Ovary (tissue), 9 donors: ENCODE measurements around the gene ARHGAP28. TPM values are rescaled to one million over a fixed set of nuclear protein-coding genes. Genes with fewer than 3 reads are reported as not detected.

Experiments used
- DNase-seq, 5 donors: peaks; one replicate each; pipeline ENCODE4 v3.0.0-alpha.2; 2019 to 2020
- H3K27ac ChIP-seq, 2 donors: fragments of 200-600 bp; one replicate each; pipeline versions ENCODE4 v1.5.1 to v1.8.0; 2019 to 2022
- H3K27me3 ChIP-seq: fragments of 200-600 bp; one replicate; pipeline ENCODE4 v1.8.0; 2022
- H3K36me3 ChIP-seq: fragments of 200-600 bp; sonication (generic); one replicate; pipeline ENCODE4 v1.5.1; 2019
- H3K4me1 ChIP-seq: one replicate; pipeline ENCODE4 v1.8.1; 2013; ENCODE audit warnings: mild to moderate bottlenecking, moderate library complexity; ENCODE audit not compliant: insufficient read depth
- H3K4me3 ChIP-seq: fragments of 200-600 bp; sonication (generic); one replicate; pipeline ENCODE4 v1.5.1; 2017
- H3K9me3 ChIP-seq, 2 donors: fragments of 200-600 bp in 1 of 2; sonication (generic) in 1 of 2; one replicate each; pipeline versions ENCODE4 v1.5.1 to v1.8.1; 2013 to 2019; ENCODE audit warnings: mild to moderate bottlenecking in 1 of 2, moderate library complexity in 1 of 2
- CTCF ChIP-seq, 3 donors: fragments of 450-650 bp in 2 of 3; fragments of 200-600 bp in 1 of 3; IDR thresholded peaks; one replicate each; pipeline versions ENCODE4 v1.5.1 to v1.8.0; 2016 to 2022; ENCODE audit warnings: antibody characterized with exemption in 3 of 3, mild to moderate bottlenecking in 1 of 3
- EP300 ChIP-seq: sonication (generic); formaldehyde crosslinking; IDR thresholded peaks from one replicate; pipeline ENCODE4 v1.6.1; 2017; ENCODE audit warnings: antibody characterized with exemption
- POLR2A ChIP-seq: fragments of 450-650 bp; IDR thresholded peaks from one replicate; pipeline ENCODE4 v1.6.1; 2017; ENCODE audit warnings: antibody characterized with exemption, mild to moderate bottlenecking, moderate library complexity
- WGBS, 3 donors: extraction: QIAGEN DNeasy Blood & Tissue Kit in 1 of 3; methylation state at CpG; one replicate each; pipeline versions ENCODE4 v1.1.5 to v1.1.7; 2013 to 2017; 5-methylcytosine and 5-hydroxymethylcytosine counted together
- intact Hi-C, 4 donors: fragments of 100-400 bp; cut with DNase I; formaldehyde crosslinking; loops; one replicate each; pipeline versions ENCODE4 v1.11.0 to v1.15.1; 2022 to 2023
- polyA plus RNA-seq, 2 donors: library from polyadenylated mRNA; stranded (reverse); fragments of 200-250 nt in 1 of 2; fragments of 350-450 nt in 1 of 2; fragmentation: Illumina TruSeq in 1 of 2; extraction: RNeasy Lipid Tissue Mini Kit (QIAGEN cat#74804) in 1 of 2; gene quantifications; one replicate each; pipeline ENCODE4 v1.2.3, GENCODE V29; 2013 to 2014
- total RNA-seq, 7 donors: library from RNA; depleted of rRNA in 2 of 7; stranded (reverse); fragments of >200 nt in 2 of 7; fragmentation: NEBNext Ultra II Directional in 3 of 7; extraction: Animal tissue kit (Norgen Biotek cat#: 25700) in 3 of 7; gene quantifications; one replicate each; pipeline versions ENCODE4 v1.1.0 to v1.2.4, GENCODE V29; 2016 to 2023
- donor health status: DM: no; HTN: no; CAD: no; lungs with moderate emphysema.
- donor health status: DM: no; HTN: no; CAD: no.
- donor health status: Bipolar disorder and iron deficiency.
- donor health status: DM: yes; HTN: yes; CAD: no.
- donor health status: DM: no; HTN: no; CAD: no.
- donor health status: DM: yes; HTN: yes; CAD: no.

ARHGAP28 gene
- total and polyA plus RNA-seq, 9 donors = 5.9 to 28.7 (median 16.9) TPM

GRCh38 chr18:6940451-6940850, 210.9 kb downstream of the ARHGAP28 start:
- H3K27ac ChIP-seq = no peak overlapping the region
- H3K36me3 ChIP-seq = no peaks in the 10 kb centered on the region
- TF ChIP-seq POLR2A (no peak), CTCF (IDR thresholded peaks at IDR 0.05) (no peak), EP300 (no peak)
- DNase-seq = no peak
- 86 to 91% (median 88%) methylated on average over 9 of the region's 9 CpGs for WGBS, 3 donors
- no peaks in the 10 kb centered on the region for H3K9me3 ChIP-seq
- H3K4me1 ChIP-seq = no peaks in the 10 kb centered on the region
- H3K4me3 ChIP-seq = no peak overlapping the region
- intact Hi-C loops = no loop called here
- H3K27me3 ChIP-seq = no peaks in the 10 kb centered on the region

- no peaks in the 10 kb centered on the region for H3K27me3 ChIP-seq
- no peak overlapping the region for H3K27ac ChIP-seq
- intact Hi-C loops = no loop called here
- TF ChIP-seq POLR2A = no peak
- no peak for TF ChIP-seq EP300
- no peak for TF ChIP-seq CTCF (IDR thresholded peaks at IDR 0.05)
- no peaks in the 10 kb centered on the region for H3K4me1 ChIP-seq
- WGBS, 3 donors = 42 to 52% (median 44%) methylated on average over 11 of the region's 11 CpGs
- no peak for DNase-seq
- H3K4me3 ChIP-seq = no peak overlapping the region
- H3K36me3 ChIP-seq = no peaks in the 10 kb centered on the region
- H3K9me3 ChIP-seq = no peaks in the 10 kb centered on the region
Measured at GRCh38 chr18:6941996-6942395, 212.5 kb downstream of the ARHGAP28 start.

GRCh38 chr18:6942742-6943141, 213.2 kb downstream of the ARHGAP28 start:
- Histone ChIP-seq H3K4me3 (no peak overlapping the region), H3K27ac (no peak overlapping the region), H3K36me3 (no peaks in the 10 kb centered on the region), H3K27me3 (no peaks in the 10 kb centered on the region), H3K9me3 (no peaks in the 10 kb centered on the region), H3K4me1 (no peaks in the 10 kb centered on the region)
- TF ChIP-seq CTCF (IDR thresholded peaks at IDR 0.05) = no peak
- TF ChIP-seq EP300 = no peak
- TF ChIP-seq POLR2A = no peak
- intact Hi-C loops = no loop called here
- WGBS, 3 donors = 69 to 81% (median 77%) methylated on average over 3 of the region's 3 CpGs
- DNase-seq = no peak

GRCh38 chr18:6943143-6943542, 213.6 kb downstream of the ARHGAP28 start:
- Histone ChIP-seq H3K27me3 (no peaks in the 10 kb centered on the region), H3K36me3 (no peaks in the 10 kb centered on the region), H3K4me1 (no peaks in the 10 kb centered on the region), H3K4me3 (no peak overlapping the region), H3K9me3 (no peaks in the 10 kb centered on the region), H3K27ac (no peak overlapping the region)
- WGBS, 3 donors = 88 to 95% (median 91%) methylated on average over 6 of the region's 6 CpGs
- no peak for DNase-seq
- TF ChIP-seq CTCF (IDR thresholded peaks at IDR 0.05) (no peak), POLR2A (no peak), EP300 (no peak)
- intact Hi-C loops = no loop called here
